Stimulated activated memory B cell treated with anti-CD40 and anti-IgM and Interleukin-4, amounts not matched to agents 10 μg/mL and 1 μg/mL and 100 μg/mL, for 72 hours (primary cell): ENCODE data around the gene LDLRAD4.
A peak's percentile ranks its signal among the peaks of the same experiment; 100 is the strongest.

Experiments
- ATAC-seq: fragments of 150-1000 bp; cut with Tn5 transposase; 2 replicates; pipeline ENCODE4 v1.10.0; 2021
- H3K27ac Mint-ChIP-seq: one replicate; pipeline ENCODE4 v1.8.0; 2022; ENCODE audit warnings: mild to moderate bottlenecking, mixed read lengths
- H3K27me3 Mint-ChIP-seq: one replicate; pipeline ENCODE4 v1.8.0; 2022; ENCODE audit warnings: mixed read lengths
- H3K36me3 Mint-ChIP-seq: one replicate; pipeline ENCODE4 v1.8.0; 2022; ENCODE audit warnings: mixed read lengths
- H3K4me1 Mint-ChIP-seq: one replicate; pipeline ENCODE4 v1.8.0; 2022; ENCODE audit warnings: mixed read lengths
- H3K4me3 Mint-ChIP-seq: one replicate; pipeline ENCODE4 v1.8.0; 2022; ENCODE audit warnings: mild to moderate bottlenecking, moderate library complexity, mixed read lengths
- H3K9me3 Mint-ChIP-seq: one replicate; pipeline ENCODE4 v1.8.0; 2022; ENCODE audit warnings: mixed read lengths

LDLRAD4 gene

GRCh38 chr18:13269521-13270011, 51.0 kb downstream of the LDLRAD4 start:
- H3K27me3 Mint-ChIP-seq = peaks cover 76% of the 10 kb centered on the region
- no peak overlapping the region for H3K4me3 Mint-ChIP-seq
- no peak for ATAC-seq
- H3K9me3 Mint-ChIP-seq = no peaks in the 10 kb centered on the region
- H3K27ac Mint-ChIP-seq = no peak overlapping the region
- H3K4me1 Mint-ChIP-seq = no peaks in the 10 kb centered on the region
- no peaks in the 10 kb centered on the region for H3K36me3 Mint-ChIP-seq

GRCh38 chr18:13270279-13270855, 51.8 kb downstream of the LDLRAD4 start:
- Mint-ChIP-seq H3K9me3 (no peaks in the 10 kb centered on the region), H3K36me3 (no peaks in the 10 kb centered on the region), H3K27me3 (peaks cover 71% of the 10 kb centered on the region), H3K4me1 (no peaks in the 10 kb centered on the region), H3K27ac (no peak overlapping the region), H3K4me3 (no peak overlapping the region)
- ATAC-seq = no peak

GRCh38 chr18:13271302-13271911, 52.8 kb downstream of the LDLRAD4 start:
- Mint-ChIP-seq H3K4me1 (no peaks in the 10 kb centered on the region), H3K9me3 (no peaks in the 10 kb centered on the region), H3K4me3 (no peak overlapping the region), H3K36me3 (no peaks in the 10 kb centered on the region), H3K27ac (no peak overlapping the region), H3K27me3 (peaks cover 61% of the 10 kb centered on the region)
- no peak for ATAC-seq

- H3K9me3 Mint-ChIP-seq = no peaks in the 10 kb centered on the region
- no peak overlapping the region for H3K4me3 Mint-ChIP-seq
- no peak overlapping the region for H3K27ac Mint-ChIP-seq
- no peak for ATAC-seq
- H3K36me3 Mint-ChIP-seq = no peaks in the 10 kb centered on the region
- H3K4me1 Mint-ChIP-seq = no peaks in the 10 kb centered on the region
- peaks cover 66% of the 10 kb centered on the region for H3K27me3 Mint-ChIP-seq
These were observed 53.9 kb downstream of the LDLRAD4 start for GRCh38 chr18:13272416-13272815.

- no peaks in the 10 kb centered on the region for H3K36me3 Mint-ChIP-seq
- H3K9me3 Mint-ChIP-seq = no peaks in the 10 kb centered on the region
- H3K4me1 Mint-ChIP-seq = peaks cover 3% of the 10 kb centered on the region
- H3K27ac Mint-ChIP-seq = no peak overlapping the region
- peaks cover 57% of the 10 kb centered on the region for H3K27me3 Mint-ChIP-seq
- no peak for ATAC-seq
- H3K4me3 Mint-ChIP-seq = no peak overlapping the region
These were observed 55.2 kb downstream of the LDLRAD4 start for GRCh38 chr18:13273800-13274199.

GRCh38 chr18:13275075-13275474, 56.5 kb downstream of the LDLRAD4 start:
- no peaks in the 10 kb centered on the region for H3K9me3 Mint-ChIP-seq
- peaks cover 15% of the 10 kb centered on the region for H3K4me1 Mint-ChIP-seq
- no peak overlapping the region for H3K27ac Mint-ChIP-seq
- H3K4me3 Mint-ChIP-seq = no peak overlapping the region
- ATAC-seq = no peak
- H3K27me3 Mint-ChIP-seq = peaks cover 52% of the 10 kb centered on the region
- no peaks in the 10 kb centered on the region for H3K36me3 Mint-ChIP-seq

- Mint-ChIP-seq H3K4me3 (no peak overlapping the region), H3K9me3 (no peaks in the 10 kb centered on the region), H3K27me3 (peaks cover 41% of the 10 kb centered on the region), H3K4me1 (peaks cover 15% of the 10 kb centered on the region), H3K27ac (no peak overlapping the region), H3K36me3 (no peaks in the 10 kb centered on the region)
- no peak for ATAC-seq
These were observed 58.3 kb downstream of the LDLRAD4 start for GRCh38 chr18:13276530-13277520.

- Mint-ChIP-seq H3K36me3 (no peaks in the 10 kb centered on the region), H3K27me3 (peaks cover 27% of the 10 kb centered on the region), H3K9me3 (no peaks in the 10 kb centered on the region), H3K4me3 (no peak overlapping the region), H3K27ac (no peak overlapping the region), H3K4me1 (peaks cover 15% of the 10 kb centered on the region)
- ATAC-seq = no peak
These were observed 59.6 kb downstream of the LDLRAD4 start for GRCh38 chr18:13278062-13278630.

GRCh38 chr18:13279181-13280069, 60.9 kb downstream of the LDLRAD4 start:
- ATAC-seq = peak; percentile 79
- no peaks in the 10 kb centered on the region for H3K9me3 Mint-ChIP-seq
- peaks cover 15% of the 10 kb centered on the region for H3K27me3 Mint-ChIP-seq
- H3K4me3 Mint-ChIP-seq = peak overlapping the region; percentile 50
- H3K27ac Mint-ChIP-seq = no peak overlapping the region
- no peaks in the 10 kb centered on the region for H3K36me3 Mint-ChIP-seq
- peaks cover 15% of the 10 kb centered on the region for H3K4me1 Mint-ChIP-seq

- no peak for ATAC-seq
- H3K4me3 Mint-ChIP-seq = no peak overlapping the region
- no peak overlapping the region for H3K27ac Mint-ChIP-seq
- H3K4me1 Mint-ChIP-seq = peaks cover 22% of the 10 kb centered on the region
- peaks cover 20% of the 10 kb centered on the region for H3K27me3 Mint-ChIP-seq
- no peaks in the 10 kb centered on the region for H3K9me3 Mint-ChIP-seq
- H3K36me3 Mint-ChIP-seq = no peaks in the 10 kb centered on the region
These were observed 61.7 kb downstream of the LDLRAD4 start for GRCh38 chr18:13280070-13280795.

GRCh38 chr18:13281406-13281805, 62.8 kb downstream of the LDLRAD4 start:
- no peak overlapping the region for H3K4me3 Mint-ChIP-seq
- H3K27ac Mint-ChIP-seq = no peak overlapping the region
- ATAC-seq = no peak
- H3K9me3 Mint-ChIP-seq = no peaks in the 10 kb centered on the region
- peaks cover 32% of the 10 kb centered on the region for H3K27me3 Mint-ChIP-seq
- peaks cover 22% of the 10 kb centered on the region for H3K4me1 Mint-ChIP-seq
- H3K36me3 Mint-ChIP-seq = no peaks in the 10 kb centered on the region

GRCh38 chr18:13283746-13284145, 65.2 kb downstream of the LDLRAD4 start:
- no peaks in the 10 kb centered on the region for H3K36me3 Mint-ChIP-seq
- peaks cover 32% of the 10 kb centered on the region for H3K27me3 Mint-ChIP-seq
- no peak overlapping the region for H3K4me3 Mint-ChIP-seq
- no peak for ATAC-seq
- no peak overlapping the region for H3K27ac Mint-ChIP-seq
- peaks cover 19% of the 10 kb centered on the region for H3K4me1 Mint-ChIP-seq
- H3K9me3 Mint-ChIP-seq = no peaks in the 10 kb centered on the region

GRCh38 chr18:13284330-13285027, 65.9 kb downstream of the LDLRAD4 start:
- no peak for ATAC-seq
- H3K4me3 Mint-ChIP-seq = no peak overlapping the region
- no peaks in the 10 kb centered on the region for H3K9me3 Mint-ChIP-seq
- H3K4me1 Mint-ChIP-seq = peaks cover 12% of the 10 kb centered on the region
- H3K27ac Mint-ChIP-seq = no peak overlapping the region
- H3K27me3 Mint-ChIP-seq = peaks cover 32% of the 10 kb centered on the region
- no peaks in the 10 kb centered on the region for H3K36me3 Mint-ChIP-seq
